ENCODE data around the gene CD36. TPM values are rescaled to one million over a fixed set of nuclear protein-coding genes. Genes with fewer than 3 reads are reported as not detected.

Gene CD36
- total RNA-seq, 1 experiment from 2014 or later = 0.28 TPM

DNA sequence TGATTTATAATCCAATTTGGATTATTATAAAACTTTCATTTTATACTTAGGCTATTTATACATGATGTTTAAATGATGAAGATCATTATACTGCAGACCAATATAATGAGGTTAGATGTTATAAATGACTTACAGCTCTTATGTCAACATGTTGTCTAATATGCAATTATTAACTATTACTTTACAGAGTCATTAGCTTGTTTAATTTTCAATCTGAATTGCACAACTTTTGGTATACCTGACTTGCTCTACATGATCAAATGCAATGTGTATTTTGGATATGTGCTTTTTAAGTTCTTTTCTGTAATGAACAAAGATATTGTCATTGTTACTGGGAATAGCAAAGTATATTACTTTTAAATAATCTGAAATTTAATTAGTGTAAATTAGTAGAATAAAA is 569 bp downstream of the CD36 start:
- H4K8ac ChIP-seq (replicated peaks; ENCODE audit: insufficient read length, low read depth, low read length) = no peak overlapping the region
- H4K91ac ChIP-seq (ENCODE audit: insufficient read length, low read depth, low read length) = no peak overlapping the region
- no peaks in the 10 kb centered on the region for H4K20me1 ChIP-seq (ENCODE audit: control insufficient read depth, insufficient read depth, insufficient read length)
- no peak overlapping the region for H2BK12ac ChIP-seq (ENCODE audit: insufficient read length, low read depth, low read length)
- 0 out of 4 replicates have a peak, but pooled peaks cover 0 to 4% of the 10 kb centered on the region in 2 experiments for H3K4me1 Mint-ChIP-seq
- H2BK15ac ChIP-seq (ENCODE audit: low read depth, low read length) = no peak overlapping the region
- no peaks in the 10 kb centered on the region for H3K79me2 ChIP-seq (ENCODE audit: insufficient read depth, low read length)
- TF ChIP-seq, protein P1, sequence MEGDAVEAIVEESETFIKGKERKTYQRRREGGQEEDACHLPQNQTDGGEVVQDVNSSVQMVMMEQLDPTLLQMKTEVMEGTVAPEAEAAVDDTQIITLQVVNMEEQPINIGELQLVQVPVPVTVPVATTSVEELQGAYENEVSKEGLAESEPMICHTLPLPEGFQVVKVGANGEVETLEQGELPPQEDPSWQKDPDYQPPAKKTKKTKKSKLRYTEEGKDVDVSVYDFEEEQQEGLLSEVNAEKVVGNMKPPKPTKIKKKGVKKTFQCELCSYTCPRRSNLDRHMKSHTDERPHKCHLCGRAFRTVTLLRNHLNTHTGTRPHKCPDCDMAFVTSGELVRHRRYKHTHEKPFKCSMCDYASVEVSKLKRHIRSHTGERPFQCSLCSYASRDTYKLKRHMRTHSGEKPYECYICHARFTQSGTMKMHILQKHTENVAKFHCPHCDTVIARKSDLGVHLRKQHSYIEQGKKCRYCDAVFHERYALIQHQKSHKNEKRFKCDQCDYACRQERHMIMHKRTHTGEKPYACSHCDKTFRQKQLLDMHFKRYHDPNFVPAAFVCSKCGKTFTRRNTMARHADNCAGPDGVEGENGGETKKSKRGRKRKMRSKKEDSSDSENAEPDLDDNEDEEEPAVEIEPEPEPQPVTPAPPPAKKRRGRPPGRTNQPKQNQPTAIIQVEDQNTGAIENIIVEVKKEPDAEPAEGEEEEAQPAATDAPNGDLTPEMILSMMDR (conservative IDR thresholded peaks at IDR 0.05) = no peak
- no peaks in the 10 kb centered on the region for H3K79me1 ChIP-seq (ENCODE audit: insufficient read depth, low read depth, low read length, poor library complexity, severe bottlenecking)
- H3K4me3 Mint-ChIP-seq = no peak overlapping the region
- H3K9ac ChIP-seq (ENCODE audit: extremely low read depth, insufficient read length, low read length) = no peak overlapping the region
- no peak overlapping the region for H2BK20ac ChIP-seq (ENCODE audit: low read depth, low read length, poor library complexity, severe bottlenecking)
- H2BK120ac ChIP-seq (ENCODE audit: low read depth, low read length, poor library complexity, severe bottlenecking) = no peak overlapping the region
- H3K4ac ChIP-seq (ENCODE audit: low read depth, low read length) = no peak overlapping the region
- no peak overlapping the region for H3K27ac Mint-ChIP-seq
- H3K4me1 ChIP-seq (ENCODE audit: insufficient read depth, low read length) = no peaks in the 10 kb centered on the region
- H3K9me3 Mint-ChIP-seq = no peaks in the 10 kb centered on the region
- H4K5ac ChIP-seq (ENCODE audit: insufficient read length, low read depth, low read length) = no peak overlapping the region
- no peak overlapping the region for H3K4me2 ChIP-seq (ENCODE audit: insufficient read depth, insufficient read length, low read length)
- H2BK5ac ChIP-seq (ENCODE audit: insufficient read length, low read length) = no peak overlapping the region
- H3K9me3 ChIP-seq (ENCODE audit: control insufficient read depth, low read depth, low read length) = no peaks in the 10 kb centered on the region
- H3K27me3 Mint-ChIP-seq (ENCODE audit: low read depth) = no peaks in the 10 kb centered on the region
- no peak overlapping the region for H2AFZ ChIP-seq (ENCODE audit: low read length)
- no peak overlapping the region for H2AK5ac ChIP-seq (ENCODE audit: insufficient read length, low read length)
- H3K27me3 ChIP-seq (ENCODE audit: insufficient read depth, low read length) = no peaks in the 10 kb centered on the region
- no peak overlapping the region for H3K18ac ChIP-seq (ENCODE audit: insufficient read length, low read depth, low read length)
- no peaks in the 10 kb centered on the region for H3K23me2 ChIP-seq (ENCODE audit: insufficient read length, low read depth, low read length, poor library complexity, severe bottlenecking)
- no peaks in the 10 kb centered on the region for H3K36me3 Mint-ChIP-seq (ENCODE audit: insufficient read depth in 1 of 3, low read depth in 3 of 3)
- H3T11ph ChIP-seq (ENCODE audit: low read length) = no peak overlapping the region
- no peak overlapping the region for H3K27ac ChIP-seq (ENCODE audit: insufficient read length, low read depth, low read length)
- H3K14ac ChIP-seq (ENCODE audit: insufficient read depth, low read length) = no peak overlapping the region
- no peak overlapping the region for H3K56ac ChIP-seq (ENCODE audit: insufficient read length, low read depth, low read length)
- DNase-seq = no peak
- H3K23ac ChIP-seq (ENCODE audit: insufficient read length, low read depth, low read length) = no peak overlapping the region

All from H9 (cell line).